Stromal cell of bone marrow (primary cell): ENCODE results near the gene SCN4A.

Experiments
- DNase-seq: peaks from one replicate; pipeline ENCODE4 v3.0.0-alpha.2; 2012; ENCODE audit warnings: low read depth

The SCN4A gene

DNA sequence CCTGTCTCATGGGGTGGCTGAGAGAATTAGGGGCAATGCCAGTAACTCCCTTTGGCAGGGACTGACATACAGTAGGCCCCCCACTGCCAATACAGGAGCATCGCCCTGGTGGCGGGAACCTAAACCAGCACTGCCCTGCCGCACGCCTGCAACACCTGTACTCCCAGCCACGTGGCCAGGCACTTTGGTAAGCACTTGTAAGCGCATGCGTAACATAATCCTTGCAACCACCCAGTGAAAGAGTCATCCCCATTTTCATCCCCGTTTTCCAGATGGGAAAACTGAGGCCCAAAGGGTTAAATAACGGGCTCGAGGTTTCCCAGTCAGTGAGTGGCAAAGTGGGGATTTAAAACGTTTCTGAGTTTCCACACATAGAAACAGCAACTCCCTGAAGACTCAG is 17.5 kb downstream of the SCN4A start:
- DNase-seq: no peak

DNA sequence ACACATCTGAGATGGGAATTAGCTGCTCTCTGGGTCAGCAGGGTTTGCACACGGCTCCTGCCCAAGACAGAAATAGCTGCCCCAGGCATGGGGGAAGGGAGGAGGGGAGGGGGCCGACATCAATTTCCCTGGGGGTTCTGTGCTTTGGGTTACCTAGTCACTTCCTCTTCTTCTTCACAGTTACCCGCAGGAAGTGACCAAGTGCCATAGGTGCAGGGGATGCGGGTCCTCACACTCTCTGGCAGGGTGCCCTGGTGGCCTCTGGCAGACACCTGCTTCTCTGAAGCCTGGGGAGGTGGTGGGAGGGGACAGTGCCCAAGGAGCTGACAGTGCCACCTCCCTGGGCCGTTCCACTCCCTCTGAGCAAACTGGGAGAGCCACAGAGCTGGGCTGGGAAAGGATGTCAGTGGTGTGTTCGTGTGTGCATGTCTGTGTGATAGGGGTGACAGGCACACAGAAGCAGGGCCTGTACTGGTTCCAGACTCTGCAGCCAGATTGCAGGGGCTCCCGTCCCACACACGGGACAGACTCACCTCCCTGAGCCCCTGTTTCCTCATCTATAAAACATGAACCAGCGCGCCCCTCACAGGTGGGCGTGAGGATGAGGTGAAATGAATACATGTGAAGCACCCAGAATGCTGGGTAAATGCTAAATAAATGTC is 18.2 kb downstream of the SCN4A start:
- DNase-seq: no peak

DNA sequence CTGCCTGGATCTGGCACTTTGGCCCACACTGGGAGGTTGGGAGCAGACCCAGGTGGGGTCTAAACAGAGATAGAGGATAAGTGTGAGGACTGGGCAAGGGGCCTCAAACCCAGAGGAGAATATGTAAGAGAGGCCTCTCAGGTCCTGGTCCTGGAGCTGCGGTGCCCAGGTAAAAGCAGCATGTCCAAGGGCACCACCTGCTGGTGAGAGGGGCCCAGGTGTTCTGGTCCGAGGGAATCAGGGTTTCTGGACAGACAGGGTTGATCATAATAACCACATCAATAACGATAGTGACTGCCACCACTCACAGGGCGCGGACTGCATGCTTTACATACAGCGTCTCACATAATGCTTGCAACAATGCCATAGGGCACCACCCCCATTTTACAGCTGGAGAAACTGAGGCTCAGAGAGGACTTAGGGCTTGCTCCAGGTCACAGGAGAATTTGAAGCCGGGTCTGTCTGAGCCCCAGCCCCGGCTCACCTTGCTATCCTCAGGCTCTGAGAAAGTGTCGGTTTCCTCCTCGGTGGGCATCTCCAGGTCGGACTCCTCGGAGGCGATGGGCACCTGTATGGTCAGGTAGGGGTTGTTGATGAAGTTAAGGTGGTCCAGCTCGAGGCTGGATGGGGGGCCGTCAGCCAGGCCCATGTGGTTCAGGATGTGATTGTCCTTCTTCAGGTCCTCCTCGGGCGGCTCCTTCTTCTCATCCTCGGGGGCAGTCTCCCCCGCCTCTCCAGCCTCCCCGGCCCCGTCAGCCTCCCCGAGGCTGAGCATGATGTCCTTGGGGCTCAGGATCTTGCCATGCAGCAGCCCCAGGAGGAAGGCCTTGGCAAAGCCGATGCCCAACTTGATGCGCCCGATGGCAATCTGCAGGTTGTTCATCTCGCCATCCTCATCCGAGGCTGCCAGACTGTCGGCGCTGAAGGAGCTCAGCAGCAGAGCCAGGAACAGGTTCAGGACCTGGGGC is 21.5 kb downstream of the SCN4A start:
- no peak for DNase-seq

GRCh38 chr17:63949576-63950250 is 23.0 kb downstream of the SCN4A start:
- DNase-seq: no peak

DNA sequence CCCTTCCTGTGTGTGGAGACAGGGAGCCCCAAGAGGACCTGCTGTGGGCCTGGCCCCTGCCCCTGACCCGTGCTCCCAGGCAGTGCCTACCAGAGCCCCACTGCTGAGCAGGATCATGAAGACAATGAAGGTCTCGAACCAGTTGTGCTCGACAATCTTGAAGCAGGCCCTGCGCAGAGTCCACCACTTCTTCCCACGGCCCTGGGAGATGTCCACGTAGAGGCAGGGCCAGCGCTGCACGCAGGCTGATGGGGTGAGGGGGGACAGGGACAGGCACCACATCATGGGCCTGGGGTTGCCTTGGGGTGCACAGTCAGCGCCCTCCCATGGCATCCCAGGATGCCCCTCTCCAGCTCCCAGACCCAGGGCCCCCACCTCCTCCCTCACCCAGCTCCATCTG is 24.2 kb downstream of the SCN4A start:
- DNase-seq: no peak

GRCh38 chr17:63947711-63948330 is 24.9 kb downstream of the SCN4A start:
- no peak for DNase-seq

DNA sequence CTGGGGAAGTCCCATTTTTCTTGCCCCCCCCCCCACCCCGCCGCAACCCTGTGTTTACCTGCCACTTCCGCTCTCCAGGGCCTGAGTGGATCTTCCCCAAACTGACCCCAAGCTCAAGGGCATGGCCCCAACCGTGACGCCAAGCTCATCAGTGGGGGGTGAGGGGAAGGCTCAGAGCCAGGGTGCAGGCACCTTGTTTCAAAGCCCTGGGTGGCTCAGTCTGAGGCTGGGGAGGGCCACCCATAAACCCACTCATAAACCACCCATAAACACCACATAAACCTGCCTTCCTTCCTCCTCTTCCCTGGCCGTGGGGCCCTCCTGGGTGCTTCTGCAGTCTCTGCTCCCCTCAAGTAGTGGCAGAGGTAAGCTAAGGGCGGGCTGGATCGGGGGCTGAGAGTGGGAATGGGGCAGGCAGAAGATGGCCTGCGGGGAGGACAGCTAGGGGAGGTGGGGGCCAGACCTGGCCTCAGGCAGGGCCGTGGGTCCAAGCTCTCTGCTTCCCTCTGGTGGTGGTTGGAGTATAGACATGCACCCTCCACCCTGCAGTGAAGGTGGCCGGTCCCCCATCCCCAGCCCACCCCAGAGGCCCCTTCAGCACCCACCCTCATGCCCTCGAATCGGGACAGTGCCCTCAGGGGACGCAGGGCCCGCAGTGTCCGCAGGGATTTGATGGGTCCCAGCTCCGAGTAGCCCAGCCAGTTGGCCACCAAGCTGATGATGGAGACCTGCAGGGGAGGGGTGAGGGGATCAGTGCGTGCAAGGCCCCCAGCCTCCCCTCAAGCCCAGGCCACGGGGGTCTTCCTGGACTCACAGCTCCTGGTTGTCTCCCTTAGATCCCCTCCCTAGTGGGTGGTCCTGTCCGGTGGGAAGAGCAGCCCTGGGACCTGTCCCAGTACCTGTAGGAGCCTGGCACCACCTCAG is 26.0 kb downstream of the SCN4A start:
- DNase-seq: no peak

GRCh38 chr17:63945784-63946439 is 26.8 kb downstream of the SCN4A start:
- no peak for DNase-seq

DNA sequence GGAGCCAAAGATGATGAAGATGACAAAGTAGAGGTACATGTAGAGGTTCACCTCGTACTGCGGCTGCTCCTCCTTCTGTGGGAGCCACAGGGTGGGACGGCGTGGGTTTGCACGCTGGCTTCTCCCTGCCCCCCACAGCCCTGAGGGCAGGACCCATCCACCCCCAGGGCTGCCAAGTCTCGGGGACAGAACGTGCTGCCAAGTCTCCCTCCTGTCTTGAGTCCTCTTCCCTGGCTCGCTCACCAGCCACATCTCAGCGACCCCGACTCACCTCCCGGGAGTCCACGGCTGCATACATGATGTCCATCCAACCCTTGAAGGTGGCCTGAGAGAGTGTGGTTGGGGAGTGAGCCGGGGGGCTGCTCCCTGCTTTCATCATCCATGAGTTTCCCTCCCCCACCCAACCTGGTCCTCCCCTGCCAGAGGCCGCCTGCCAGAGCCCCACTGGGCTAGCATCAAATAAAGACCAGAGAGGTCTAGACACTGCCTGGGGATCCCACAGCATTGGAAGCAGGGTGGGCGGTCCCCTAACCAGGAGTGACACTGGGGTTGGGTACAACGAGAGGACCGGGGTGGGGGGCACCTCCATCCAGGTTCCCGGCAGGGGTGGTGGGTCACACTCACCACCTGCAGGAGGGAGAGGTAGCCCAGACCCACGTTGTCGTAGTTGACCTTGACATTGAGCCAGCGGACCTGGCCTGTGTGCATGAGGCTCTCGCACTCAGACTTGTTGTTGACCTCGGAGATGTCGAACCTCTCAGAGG is 27.8 kb downstream of the SCN4A start:
- DNase-seq: no peak

GRCh38 chr17:63943745-63944144 is 29.0 kb downstream of the SCN4A start:
- no peak for DNase-seq

DNA sequence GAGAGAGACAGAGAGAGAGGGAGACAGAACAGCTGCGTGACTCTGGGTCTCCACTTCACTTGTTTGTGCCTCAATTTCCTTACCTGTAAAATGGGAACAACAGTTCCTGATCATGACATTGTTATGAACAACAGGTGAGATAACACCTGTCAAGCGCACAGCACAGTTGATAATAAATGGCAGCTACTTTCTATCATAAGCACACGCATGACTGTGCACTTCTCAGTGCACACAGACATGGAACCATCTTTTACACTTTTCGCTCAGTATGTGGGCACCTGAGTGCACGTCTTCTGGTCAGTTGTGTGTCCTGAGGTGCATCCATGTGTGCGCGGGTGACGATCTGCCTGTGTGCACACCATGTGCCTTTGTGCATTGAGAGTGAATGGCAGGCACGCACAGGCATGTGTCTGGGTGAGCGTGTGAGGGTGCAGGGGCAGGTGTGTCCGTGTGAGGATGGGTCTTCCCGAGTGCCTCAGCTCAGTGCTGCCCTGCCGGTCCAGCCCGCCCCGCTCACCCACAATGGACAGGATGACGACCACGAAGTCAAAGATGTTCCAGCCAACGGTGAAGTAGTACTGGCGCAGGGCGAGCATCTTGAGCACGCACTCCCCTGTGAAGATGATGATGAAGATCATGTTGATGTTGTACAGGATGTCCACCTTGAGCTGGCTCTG is 30.3 kb downstream of the SCN4A start:
- no peak for DNase-seq

- DNase-seq: no peak
Observed at GRCh38 chr17:63941751-63942150, 31.0 kb downstream of the SCN4A start.

DNA sequence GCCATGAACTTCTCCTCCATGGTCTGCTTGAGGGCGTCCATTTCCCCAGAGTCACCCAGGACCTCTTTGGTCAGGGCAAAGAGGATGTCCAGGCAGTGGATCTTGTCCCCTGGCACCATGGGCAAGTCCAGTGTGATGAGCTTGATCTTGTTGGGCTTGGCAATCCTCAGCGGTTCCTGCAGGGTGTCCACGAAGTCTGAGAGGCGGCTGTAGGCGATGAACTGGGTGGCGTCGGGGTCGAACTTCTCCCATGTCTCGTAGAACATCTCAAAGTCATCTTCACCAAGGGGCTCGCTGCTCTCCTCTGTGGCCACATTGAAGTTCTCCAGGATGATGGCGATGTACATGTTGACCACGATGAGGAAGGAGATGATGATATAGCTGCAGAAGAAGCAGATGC is 31.6 kb downstream of the SCN4A start:
- no peak for DNase-seq

DNA sequence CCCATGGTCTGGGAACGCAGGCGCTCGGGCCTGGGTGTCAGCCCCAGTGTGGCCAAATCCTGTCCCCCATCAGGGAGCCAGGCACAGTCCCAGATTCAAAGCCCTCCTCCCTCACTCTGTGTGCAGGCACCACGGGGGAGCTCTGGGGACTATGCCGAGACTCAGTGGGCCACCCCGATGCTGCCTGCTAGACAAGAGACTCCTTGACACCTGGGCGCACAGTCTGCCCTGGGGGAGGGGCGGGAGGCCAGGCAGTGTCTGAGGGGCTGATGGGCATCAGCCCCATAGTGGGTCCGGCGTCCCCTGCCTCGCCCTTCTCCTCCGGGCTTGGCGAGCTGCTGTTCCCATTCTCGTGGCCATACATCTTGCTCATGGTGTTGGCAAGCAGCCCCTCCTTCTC is 32.1 kb downstream of the SCN4A start:
- DNase-seq: no peak

- DNase-seq: no peak
Observed at GRCh38 chr17:63939884-63940283, 32.8 kb downstream of the SCN4A start.

- no peak for DNase-seq
Observed at GRCh38 chr17:63939401-63939800, 33.3 kb downstream of the SCN4A start.

DNA sequence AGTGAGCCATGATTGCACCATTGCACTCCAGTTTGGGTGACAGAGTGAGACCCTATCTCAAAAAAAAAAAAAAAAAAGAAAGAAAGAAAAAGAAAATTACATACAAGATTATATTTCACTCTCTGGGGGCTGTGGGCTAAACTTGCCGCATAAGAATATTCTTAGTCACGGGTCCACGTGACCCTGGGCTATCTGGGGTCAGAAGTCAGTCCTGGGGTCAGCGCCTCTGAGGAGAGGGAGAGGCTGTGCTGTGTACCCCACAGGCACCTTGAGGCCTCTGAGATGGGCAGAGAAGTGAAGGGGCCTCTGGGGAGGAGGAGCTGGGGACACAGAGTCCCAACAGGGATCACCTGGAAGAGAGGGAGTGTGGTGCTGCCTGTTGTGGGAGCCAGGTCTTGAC is 34.8 kb downstream of the SCN4A start:
- DNase-seq: no peak

DNA sequence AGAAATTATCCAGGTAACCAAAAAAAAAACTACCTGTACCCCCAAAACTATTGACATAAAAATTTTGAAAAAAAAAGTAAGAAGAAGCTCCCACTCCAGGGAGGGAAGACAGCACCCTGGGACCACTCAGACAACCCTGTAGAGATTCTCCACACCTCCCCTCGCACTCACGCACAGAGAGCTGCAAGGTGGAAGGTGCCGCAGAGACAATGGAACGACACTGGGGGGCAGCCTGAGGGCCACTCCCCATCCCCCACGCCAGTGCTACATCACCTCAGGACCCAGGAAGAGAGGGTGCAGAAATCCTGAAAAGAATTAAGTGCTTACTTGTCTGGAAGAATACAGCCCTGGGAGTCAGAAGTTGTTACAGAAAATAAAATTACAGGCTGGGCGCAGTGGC is 35.4 kb downstream of the SCN4A start:
- no peak for DNase-seq
